ENCODE data around the gene TMEM33. TPM values are rescaled to one million over a fixed set of nuclear protein-coding genes. Genes with fewer than 3 reads are reported as not detected.
A peak's percentile ranks its signal among the peaks of the same experiment; 100 is the strongest.

TMEM33 gene
- total and polyA plus RNA-seq, 2 experiments from 2014 or later: 44.6 TPM

- H3F3A ChIP-seq (ENCODE audit: insufficient read depth): no peaks in the 10 kb centered on the region
- no peaks in the 10 kb centered on the region for H3K9me2 ChIP-seq (ENCODE audit: insufficient read depth)
- no peaks in the 10 kb centered on the region for H3K27me3 ChIP-seq (replicated peaks; ENCODE audit: insufficient read depth)
- H3K27ac ChIP-seq: no peak overlapping the region
- H3K79me2 ChIP-seq (ENCODE audit: insufficient read depth): peaks cover 16% of the 10 kb centered on the region; the same call in 1 of the 2 replicates
- TF ChIP-seq EZH2phosphoT487 (IDR thresholded peaks at IDR 0.05; ENCODE audit: insufficient read depth, low read depth) (no peak), EZH2 (IDR thresholded peaks at IDR 0.05; ENCODE audit: insufficient read depth, poor library complexity, severe bottlenecking) (no peak)
- in situ Hi-C loops (cut with MboI): no loop called here
- H3K4me3 ChIP-seq: no peak overlapping the region
- no peak overlapping the region for H3K4me2 ChIP-seq (ENCODE audit: unreplicated experiment)
- no peak for DNase-seq
- H3K36me3 ChIP-seq (ENCODE audit: low read depth): no peaks in the 10 kb centered on the region
- H3K9me3 ChIP-seq (ENCODE audit: low read depth): no peaks in the 10 kb centered on the region
- H3K4me1 ChIP-seq (ENCODE audit: insufficient read depth): peaks cover 7% of the 10 kb centered on the region; the same call in 1 of the 2 replicates
- no peak overlapping the region for H2AFZ ChIP-seq
- no peaks in the 10 kb centered on the region for H4K20me1 ChIP-seq (ENCODE audit: insufficient read depth)
- no peak overlapping the region for H3K9ac ChIP-seq
- 4 to 13% methylated on average over 1 of the region's 1 CpG for WGBS, 2 experiments (ENCODE audit: low coverage in 1 of 2, low lambda C conversion rate in 2 of 2, missing lambda C conversion rate in 2 of 2)
These were observed 49.9 kb downstream of the TMEM33 start for GRCh38 chr4:41985151-41985550.

- peaks cover 31% of the 10 kb centered on the region for H3K4me1 ChIP-seq (ENCODE audit: insufficient read depth)
- peak overlapping the region; percentile 44 for H3K27ac ChIP-seq
- H3K27me3 ChIP-seq (replicated peaks; ENCODE audit: insufficient read depth): no peaks in the 10 kb centered on the region
- H3K36me3 ChIP-seq (ENCODE audit: low read depth): no peaks in the 10 kb centered on the region
- TF ChIP-seq EZH2 (IDR thresholded peaks at IDR 0.05; ENCODE audit: insufficient read depth, poor library complexity, severe bottlenecking) (no peak), EZH2phosphoT487 (IDR thresholded peaks at IDR 0.05; ENCODE audit: insufficient read depth, low read depth) (no peak)
- peak overlapping the region; percentile 92 for H3K4me3 ChIP-seq
- in situ Hi-C loops (cut with MboI): no loop called here
- H3K79me2 ChIP-seq (ENCODE audit: insufficient read depth): peaks cover 61% of the 10 kb centered on the region
- 0 to 1% methylated on average over 12 of the region's 12 CpGs for WGBS, 2 experiments (ENCODE audit: low coverage in 1 of 2, low lambda C conversion rate in 2 of 2, missing lambda C conversion rate in 2 of 2)
- H3K4me2 ChIP-seq (ENCODE audit: unreplicated experiment): peak overlapping the region; percentile 90
- no peaks in the 10 kb centered on the region for H3K9me2 ChIP-seq (ENCODE audit: insufficient read depth)
- peak overlapping the region; percentile 95 for H2AFZ ChIP-seq
- H3K9me3 ChIP-seq (ENCODE audit: low read depth): no peaks in the 10 kb centered on the region
- H3F3A ChIP-seq (ENCODE audit: insufficient read depth): no peaks in the 10 kb centered on the region
- peak overlapping the region; percentile 93 for H3K9ac ChIP-seq
- no peaks in the 10 kb centered on the region for H4K20me1 ChIP-seq (ENCODE audit: insufficient read depth)
- no peak for DNase-seq
These were observed 54.8 kb downstream of the TMEM33 start for GRCh38 chr4:41989994-41990364.

- Histone ChIP-seq H3F3A (ENCODE audit: insufficient read depth) (no peaks in the 10 kb centered on the region), H3K9me3 (ENCODE audit: low read depth) (no peaks in the 10 kb centered on the region), H3K9me2 (ENCODE audit: insufficient read depth) (no peaks in the 10 kb centered on the region), H3K79me2 (ENCODE audit: insufficient read depth) (peaks cover 67% of the 10 kb centered on the region), H3K4me1 (ENCODE audit: insufficient read depth) (peaks cover 31% of the 10 kb centered on the region), H3K4me2 (ENCODE audit: unreplicated experiment) (peak within 1 kb of the TSS; percentile 90), H3K9ac (peak within 1 kb of the TSS; percentile 93), H3K4me3 (peak within 1 kb of the TSS; percentile 92), H4K20me1 (ENCODE audit: insufficient read depth) (no peaks in the 10 kb centered on the region), H3K36me3 (ENCODE audit: low read depth) (no peaks in the 10 kb centered on the region), H3K27ac (peak within 1 kb of the TSS; percentile 65), H2AFZ (peak within 1 kb of the TSS; percentile 95), H3K27me3 (replicated peaks; ENCODE audit: insufficient read depth) (no peaks in the 10 kb centered on the region)
- peak; percentile 98 for DNase-seq
- TF ChIP-seq EZH2 (IDR thresholded peaks at IDR 0.05; ENCODE audit: insufficient read depth, poor library complexity, severe bottlenecking) (no peak), EZH2phosphoT487 (IDR thresholded peaks at IDR 0.05; ENCODE audit: insufficient read depth, low read depth) (no peak)
- 0 to 1% methylated on average over 57 to 63 of the region's 64 CpGs for WGBS, 2 experiments (ENCODE audit: low coverage in 1 of 2, low lambda C conversion rate in 2 of 2, missing lambda C conversion rate in 2 of 2)
- in situ Hi-C loops (cut with MboI): no loop called here
These were observed 55.3 kb downstream of the TMEM33 start, which contains the start of gene SLC30A9 for GRCh38 chr4:41990365-41991111. TSS of gene SLC30A9 (plus strand) at chr4:41990530. CDS start at chr4:41990652, 122 bp downstream.

GRCh38 chr4:41991916-41992767 lies 56.9 kb downstream of the TMEM33 start:
- peaks cover 31% of the 10 kb centered on the region for H3K4me1 ChIP-seq (ENCODE audit: insufficient read depth)
- peak; percentile 56 for DNase-seq
- no peak for TF ChIP-seq EZH2phosphoT487 (IDR thresholded peaks at IDR 0.05; ENCODE audit: insufficient read depth, low read depth)
- no peak for TF ChIP-seq EZH2 (IDR thresholded peaks at IDR 0.05; ENCODE audit: insufficient read depth, poor library complexity, severe bottlenecking)
- peaks cover 82% of the 10 kb centered on the region for H3K79me2 ChIP-seq (ENCODE audit: insufficient read depth)
- in situ Hi-C loops (cut with MboI): no loop called here
- no peak overlapping the region for H2AFZ ChIP-seq
- H3K36me3 ChIP-seq (ENCODE audit: low read depth): no peaks in the 10 kb centered on the region
- H3K4me2 ChIP-seq (ENCODE audit: unreplicated experiment): peak overlapping the region; percentile 87
- no peak overlapping the region for H3K27ac ChIP-seq
- no peaks in the 10 kb centered on the region for H3K27me3 ChIP-seq (replicated peaks; ENCODE audit: insufficient read depth)
- peak overlapping the region; percentile 93; the same call in 1 of the 2 replicates for H3K9ac ChIP-seq
- WGBS, 2 experiments (ENCODE audit: low coverage in 1 of 2, low lambda C conversion rate in 2 of 2, missing lambda C conversion rate in 2 of 2): 77% methylated on average over 10 of the region's 10 CpGs
- H4K20me1 ChIP-seq (ENCODE audit: insufficient read depth): no peaks in the 10 kb centered on the region
- H3K9me3 ChIP-seq (ENCODE audit: low read depth): no peaks in the 10 kb centered on the region
- no peaks in the 10 kb centered on the region for H3F3A ChIP-seq (ENCODE audit: insufficient read depth)
- H3K4me3 ChIP-seq: peak overlapping the region; percentile 92
- no peaks in the 10 kb centered on the region for H3K9me2 ChIP-seq (ENCODE audit: insufficient read depth)

Data from GM23248 (cell line).